Measurements from ENCODE around the gene DNAJB8.

GRCh38 chr3:128416578-128417211 lies 50.0 kb downstream of the DNAJB8 start:
- TF ChIP-seq CTCF (IDR thresholded peaks at IDR 0.05) (no peak), POLR2A (IDR thresholded peaks at IDR 0.05) (no peak)
